Left forelimb (tissue), 1 donor: ENCODE measurements around the gene NFX1.
"Not testable (repeated sequence)": the region's sequence is repeated elsewhere in the genome, so short reads cannot be mapped to it uniquely, and the experiment has no call there.

Experiments
- DNase-seq: peaks from one replicate; pipeline ENCODE4 v3.0.0-alpha.2; 2018; ENCODE audit warnings: low spot score

The NFX1 gene

DNA sequence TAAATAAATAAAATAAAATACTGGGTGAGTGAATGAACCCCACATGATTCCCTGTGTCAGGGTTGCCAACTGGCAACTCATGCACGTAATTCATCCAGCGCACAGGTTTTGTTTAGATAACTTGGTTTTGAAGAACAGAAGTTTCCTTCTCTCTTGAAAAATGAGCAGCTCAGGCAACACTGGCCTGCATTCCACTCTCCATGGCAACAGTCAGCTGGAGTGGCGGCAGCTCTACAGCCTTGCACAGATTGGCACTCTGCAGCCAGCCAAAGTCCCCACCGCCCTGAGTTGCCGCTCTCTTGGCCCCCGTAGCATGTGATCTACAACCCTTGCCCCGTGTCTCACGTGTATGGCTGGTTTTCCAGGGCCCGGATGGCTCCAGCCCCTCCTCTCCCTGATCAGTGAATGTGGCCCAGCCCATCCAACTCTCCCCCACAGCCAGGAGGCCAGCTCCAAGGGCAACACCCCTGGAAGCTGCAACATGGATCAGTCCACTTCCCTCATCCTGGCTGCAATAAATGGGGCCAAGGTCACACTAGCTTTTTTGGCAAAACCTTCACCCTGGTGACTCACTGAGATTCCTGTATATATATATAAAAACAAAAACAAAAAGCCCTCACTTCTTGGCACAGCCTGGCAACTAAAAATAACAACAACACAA, 100.9 kb downstream of the NFX1 start:
- not testable (repeated sequence) for DNase-seq

DNA sequence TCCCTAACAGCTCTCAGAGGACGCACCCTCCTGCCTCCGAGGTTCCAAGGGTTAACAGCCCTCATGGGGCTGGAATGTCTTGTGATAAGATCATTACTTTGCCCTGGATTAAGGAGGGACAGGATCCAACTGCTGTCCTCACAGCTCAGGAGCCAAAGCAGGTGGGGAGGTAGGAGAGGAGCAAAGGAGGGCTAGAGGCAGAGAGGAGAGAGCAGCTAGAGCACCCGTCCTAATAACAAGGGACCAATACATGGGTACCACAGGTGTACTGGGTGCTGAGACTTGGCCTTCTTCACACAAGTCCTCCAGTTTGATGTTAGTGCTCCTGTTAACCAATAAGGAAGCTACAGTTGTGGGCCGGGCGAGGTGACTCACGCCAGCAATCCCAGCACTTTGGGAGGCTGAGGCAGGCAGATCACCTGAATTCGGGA, 102.3 kb downstream of the NFX1 start:
- DNase-seq = not testable (repeated sequence)

DNA sequence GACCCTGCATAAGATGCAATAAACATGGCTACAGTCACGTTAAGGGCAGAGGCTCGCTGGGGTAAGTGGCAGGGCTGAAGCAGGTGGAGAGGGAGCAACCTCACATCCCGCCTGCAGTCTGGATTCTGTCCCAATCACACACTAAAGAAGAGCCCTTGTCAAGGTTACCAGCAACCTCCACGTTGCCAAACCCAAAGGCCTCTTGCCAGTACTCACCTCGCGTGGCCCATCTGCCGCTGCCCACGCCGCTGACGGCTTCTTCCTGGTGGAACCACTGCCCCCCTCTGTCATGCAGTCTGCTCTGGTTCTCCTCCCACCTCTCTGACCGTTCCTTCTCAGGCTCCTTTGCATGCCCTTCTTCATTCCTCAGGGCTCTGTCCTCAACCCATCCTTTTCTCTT, 103.3 kb downstream of the NFX1 start:
- no peak for DNase-seq

DNA sequence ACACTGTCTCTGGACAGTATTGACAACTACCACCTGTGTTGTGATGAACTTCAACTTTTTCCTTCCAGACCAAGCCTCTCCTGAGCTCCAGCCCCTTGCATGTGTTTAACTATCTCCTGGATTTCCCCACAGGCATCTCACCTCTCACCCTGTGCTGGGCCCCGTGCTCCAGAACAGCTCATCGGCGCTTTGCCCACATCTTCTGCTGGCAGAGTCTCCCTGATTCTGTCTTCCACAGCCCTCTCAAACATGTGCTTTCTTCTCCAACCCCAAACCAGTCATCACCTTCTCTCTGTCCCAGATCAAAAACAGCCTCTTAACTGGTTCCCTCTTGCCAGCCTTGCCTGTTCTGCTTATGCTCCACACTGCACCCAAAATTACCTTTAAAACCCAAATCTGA, 103.7 kb downstream of the NFX1 start:
- DNase-seq = not testable (repeated sequence)

DNA sequence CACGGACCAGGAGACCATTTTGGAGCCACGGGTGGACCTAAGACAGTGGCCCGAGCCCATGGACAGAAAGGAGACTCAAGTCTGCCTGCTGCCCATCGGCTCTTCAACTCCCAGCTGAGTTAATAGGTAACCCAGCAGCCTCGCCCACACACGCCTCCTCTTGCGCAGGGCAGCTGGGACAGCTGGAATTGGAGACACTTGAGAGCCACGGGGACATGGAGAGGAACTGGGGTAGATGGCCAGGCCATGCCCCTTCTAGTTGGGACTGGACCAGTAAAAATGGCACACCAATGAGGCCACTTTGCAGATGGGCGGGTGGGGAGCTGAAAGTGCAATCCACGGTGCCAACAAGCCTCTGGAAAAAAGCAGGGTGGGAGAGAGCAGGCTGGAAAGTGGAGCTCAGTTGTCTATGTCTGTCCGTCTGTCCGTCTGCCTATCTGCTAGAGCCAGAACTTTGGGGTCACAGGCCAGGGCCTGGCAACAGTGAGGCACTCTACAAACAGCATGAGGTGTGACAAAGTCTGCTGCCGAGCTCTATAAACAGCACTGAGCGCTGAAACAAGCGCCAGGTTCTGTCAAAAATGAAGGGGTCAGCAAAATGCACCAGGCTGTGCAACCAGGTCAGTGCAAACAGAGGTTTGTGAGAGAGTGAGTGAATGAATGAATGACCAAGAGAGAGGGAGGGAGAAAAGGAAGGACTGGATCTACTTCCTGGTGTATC, 105.0 kb downstream of the NFX1 start:
- not testable (repeated sequence) for DNase-seq

DNA sequence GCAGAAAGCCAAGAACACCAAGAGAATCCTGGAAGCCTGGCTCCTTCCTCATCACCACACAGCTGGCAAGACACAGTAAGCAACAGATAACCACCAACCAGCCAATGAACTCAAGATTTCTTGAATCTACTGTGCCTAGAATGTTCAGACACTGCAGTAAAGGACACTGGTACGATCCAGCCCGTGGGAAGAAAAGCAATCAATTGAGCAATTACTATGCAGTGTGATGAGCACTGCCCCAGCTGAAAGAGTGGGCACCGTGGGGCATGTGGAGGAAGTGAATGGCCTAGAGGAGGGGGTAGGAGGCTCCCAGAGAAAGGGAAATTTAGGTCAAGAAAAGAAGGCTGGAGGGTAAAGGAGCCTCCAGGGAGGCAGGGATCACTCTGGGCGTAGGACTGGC, 107.5 kb downstream of the NFX1 start:
- DNase-seq = not testable (repeated sequence)

DNA sequence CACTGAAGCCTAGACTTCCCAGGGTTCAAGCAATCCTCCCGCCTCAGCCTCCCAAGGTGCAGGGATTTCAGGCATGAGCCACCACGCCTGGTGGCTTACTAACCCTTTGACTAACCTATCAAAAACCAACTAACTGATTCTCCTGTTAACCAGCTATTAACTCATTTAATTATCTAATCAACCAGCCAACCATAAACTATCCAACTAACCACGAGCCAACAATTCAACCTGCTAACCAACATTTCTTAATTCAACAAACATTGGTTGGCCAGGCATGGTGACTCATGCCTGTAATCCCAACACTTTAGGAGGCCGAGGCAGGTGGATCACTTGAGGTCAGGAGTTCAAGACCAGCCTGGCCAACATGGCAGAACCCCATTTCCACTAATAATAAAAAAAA, 108.7 kb downstream of the NFX1 start:
- not testable (repeated sequence) for DNase-seq

DNA sequence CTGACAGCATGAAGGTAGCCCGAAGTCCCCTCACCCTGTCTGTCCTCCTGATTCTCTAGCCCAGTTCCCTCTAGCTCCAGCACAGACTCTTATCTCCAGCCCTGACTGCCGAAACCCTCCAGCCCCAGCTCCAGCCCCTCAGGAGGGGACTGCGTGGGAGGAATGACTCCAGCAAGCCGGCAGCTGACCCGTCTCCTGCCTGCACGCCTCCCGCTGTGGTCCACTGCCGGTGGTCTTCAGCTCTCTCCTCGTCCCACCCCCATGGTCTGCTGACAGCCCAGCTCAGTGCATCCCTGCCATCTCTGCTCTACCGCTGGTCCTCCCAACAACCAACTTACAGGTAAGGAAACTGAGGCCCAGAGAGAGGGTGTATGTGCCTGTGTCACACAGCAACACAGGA, 111.5 kb downstream of the NFX1 start:
- not testable (repeated sequence) for DNase-seq

DNA sequence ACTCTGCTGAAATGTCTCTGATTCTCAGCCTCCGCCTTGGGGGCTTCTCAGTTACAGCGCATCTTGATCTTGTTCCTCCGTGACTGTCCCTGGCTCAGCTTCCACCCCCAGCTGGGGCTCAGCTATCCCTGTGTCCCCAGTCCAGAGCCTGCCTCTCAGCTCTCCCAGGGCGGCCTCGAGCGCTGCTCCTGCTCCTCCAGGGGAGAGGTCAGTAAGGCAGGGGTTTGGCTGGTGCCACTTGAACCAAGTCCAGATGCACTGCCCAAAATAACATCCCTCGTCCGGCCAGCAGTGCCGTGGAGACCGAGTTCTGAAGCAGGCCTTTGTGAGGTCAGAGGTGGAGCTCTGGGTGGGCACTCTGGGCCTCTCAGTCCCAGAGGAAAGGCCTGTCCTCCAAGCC, 112.1 kb downstream of the NFX1 start, which contains the start of gene AQP7:
AQP7 (minus strand) TSS at position 198 of the 400 bp plus-strand sequence. CDS start 1,306 bp downstream, outside the sequence.
- DNase-seq = not testable (repeated sequence)

DNA sequence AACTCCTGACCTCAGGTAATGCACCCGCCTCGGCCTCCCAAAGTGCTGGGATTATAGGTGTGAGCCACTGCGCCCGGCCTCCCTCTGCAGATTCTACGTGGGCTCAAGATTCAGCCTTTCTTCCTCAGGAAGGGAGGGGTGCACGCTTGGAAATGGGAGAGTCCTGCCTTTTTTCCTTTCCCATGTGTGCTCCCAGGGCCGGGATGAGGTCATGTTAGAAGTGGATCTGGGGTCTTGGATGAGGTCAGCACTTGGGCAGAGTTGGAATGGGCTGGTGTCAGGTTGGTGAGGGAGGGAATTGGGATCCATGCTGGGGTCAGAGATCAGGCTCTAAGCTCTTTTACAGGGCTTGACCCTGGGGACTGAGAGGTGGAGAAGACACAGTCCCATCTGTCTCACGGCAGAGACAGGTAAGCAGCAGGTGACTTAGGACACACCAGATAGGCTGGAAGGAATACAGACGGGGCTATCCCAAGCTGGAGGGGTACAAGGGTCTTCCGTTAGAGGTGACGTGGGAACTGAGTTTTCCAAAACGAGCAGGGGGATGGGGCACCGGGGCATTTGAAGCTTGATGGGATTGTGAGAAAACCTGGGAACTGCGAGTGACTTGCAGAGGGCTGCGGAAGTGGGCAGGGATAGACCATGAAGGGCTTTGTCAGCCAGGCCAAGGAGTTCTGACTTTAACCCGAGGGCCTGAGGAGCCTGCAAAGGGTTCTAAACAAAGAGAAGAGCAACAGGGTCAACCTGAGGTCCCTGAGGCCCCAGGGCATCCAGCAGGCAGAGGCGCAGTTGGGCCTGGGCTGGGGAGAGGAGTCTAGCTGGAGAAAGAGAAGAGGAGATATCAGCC, 113.8 kb downstream of the NFX1 start:
- DNase-seq = no peak

DNA sequence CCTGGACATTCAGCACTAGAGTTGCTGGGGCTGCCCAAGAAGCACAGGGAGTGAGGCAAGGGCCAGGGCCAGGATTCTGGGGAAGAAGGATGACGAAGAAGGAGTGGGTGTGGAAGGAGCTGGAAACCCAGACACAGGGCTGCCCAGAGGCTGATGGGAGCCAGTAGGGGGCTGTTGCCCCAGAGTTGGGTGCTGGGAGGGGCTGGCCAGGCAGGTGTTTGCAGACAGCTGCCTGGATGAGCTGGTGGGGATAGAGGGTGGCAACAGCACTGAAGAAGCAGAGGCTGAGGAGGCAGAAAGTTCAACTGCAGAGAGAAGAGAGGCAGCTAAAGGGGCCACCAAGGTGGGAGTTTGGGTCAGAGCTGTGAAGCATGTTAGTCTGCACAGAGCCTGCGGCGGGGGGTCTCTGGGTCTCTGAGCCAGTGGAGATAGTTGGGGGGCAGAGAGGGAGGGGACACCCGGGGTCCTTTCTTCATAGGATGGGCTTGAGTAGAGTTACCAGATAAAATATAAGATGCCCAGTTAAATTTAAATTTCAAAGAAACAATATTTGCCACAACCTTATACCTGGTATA, 114.6 kb downstream of the NFX1 start:
- DNase-seq = no peak

DNA sequence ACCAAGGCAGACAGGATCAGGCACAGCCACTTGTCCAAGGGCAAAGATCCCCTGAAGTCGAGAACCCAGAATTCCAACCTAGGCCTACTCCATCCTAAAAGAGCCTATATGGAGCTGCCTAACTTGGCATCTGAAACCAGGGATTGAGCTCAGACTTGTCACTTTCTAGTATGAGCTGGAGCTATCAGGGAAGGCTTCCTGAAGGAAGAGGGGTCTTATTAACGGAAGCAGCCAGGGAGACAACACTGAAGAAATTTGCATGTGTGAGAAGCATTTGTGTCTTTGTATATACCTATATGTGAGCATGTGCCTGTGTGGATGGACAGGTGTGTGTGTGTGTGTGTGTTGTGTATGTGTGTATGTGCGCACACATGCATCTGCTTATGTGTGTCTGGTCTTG, 116.7 kb downstream of the NFX1 start:
- no peak for DNase-seq

DNA sequence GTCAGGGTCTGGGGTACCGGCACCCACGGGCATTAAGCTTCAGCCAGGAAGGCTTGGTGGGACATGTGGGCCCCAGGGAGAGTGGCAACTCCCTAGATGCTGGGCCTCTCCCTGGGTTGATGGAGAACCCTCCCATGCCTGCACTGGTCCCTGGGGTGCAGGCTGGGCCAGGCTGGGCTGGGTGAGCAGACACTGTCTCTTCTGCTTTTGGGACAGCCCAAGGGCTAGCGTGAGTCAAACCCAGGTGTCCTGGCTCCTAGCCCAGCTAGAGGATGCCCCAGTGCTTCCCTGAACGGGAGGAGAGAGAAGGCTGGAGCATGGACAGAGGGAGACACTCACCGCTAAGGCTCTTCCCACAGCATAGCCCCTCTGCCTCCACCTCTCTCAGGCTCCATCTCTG, 117.8 kb downstream of the NFX1 start:
- DNase-seq = no peak

DNA sequence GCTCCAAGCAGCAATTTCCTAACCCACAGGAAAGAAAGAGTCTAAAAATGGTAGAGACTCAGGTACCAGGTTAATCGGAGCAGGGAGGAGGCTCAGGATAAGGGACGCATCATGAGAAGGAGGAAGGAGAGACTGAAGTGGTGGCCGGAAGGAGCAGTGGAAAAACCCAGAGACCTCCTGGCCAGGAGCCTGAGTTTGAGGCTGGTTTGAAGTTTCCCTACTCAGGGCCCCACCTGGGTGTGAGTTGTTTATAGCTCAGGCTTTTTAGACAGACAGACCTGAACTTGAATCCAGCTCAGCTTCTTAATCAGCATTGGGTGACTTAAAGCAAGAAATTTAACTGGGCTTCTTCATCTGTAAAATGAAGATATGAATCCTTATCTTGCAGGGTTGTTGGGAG, 124.0 kb downstream of the NFX1 start:
- DNase-seq = no peak

DNA sequence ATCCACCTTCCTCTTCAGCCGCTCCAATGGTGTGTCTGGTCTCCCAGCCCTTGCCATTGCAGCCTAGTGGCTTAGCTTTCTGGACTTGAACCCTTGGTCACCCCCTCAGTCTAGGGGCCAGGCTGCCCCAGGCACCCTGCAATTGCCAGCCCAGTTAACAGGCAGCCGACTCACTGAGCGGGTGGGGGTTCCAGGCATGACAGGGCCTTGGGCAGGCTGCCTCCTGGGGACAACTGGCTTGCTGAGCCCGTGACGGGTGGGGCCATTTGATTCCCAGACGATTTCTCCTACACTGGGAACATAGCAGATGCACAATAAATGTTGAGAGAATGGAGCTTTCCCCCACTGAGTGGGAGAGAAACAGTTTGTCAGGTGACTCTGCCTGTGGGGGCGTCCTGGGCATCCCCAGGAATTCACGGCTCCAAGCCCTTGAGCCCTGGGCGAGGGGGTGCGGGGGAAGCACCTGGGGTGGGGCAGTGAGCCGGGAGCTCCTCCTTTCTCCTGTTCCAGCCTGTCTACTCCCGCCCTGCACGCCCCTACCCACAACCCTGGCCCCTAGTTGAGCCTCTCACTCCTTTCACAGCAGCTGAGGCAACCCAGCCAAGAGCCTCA, 124.7 kb downstream of the NFX1 start:
- no peak for DNase-seq

DNA sequence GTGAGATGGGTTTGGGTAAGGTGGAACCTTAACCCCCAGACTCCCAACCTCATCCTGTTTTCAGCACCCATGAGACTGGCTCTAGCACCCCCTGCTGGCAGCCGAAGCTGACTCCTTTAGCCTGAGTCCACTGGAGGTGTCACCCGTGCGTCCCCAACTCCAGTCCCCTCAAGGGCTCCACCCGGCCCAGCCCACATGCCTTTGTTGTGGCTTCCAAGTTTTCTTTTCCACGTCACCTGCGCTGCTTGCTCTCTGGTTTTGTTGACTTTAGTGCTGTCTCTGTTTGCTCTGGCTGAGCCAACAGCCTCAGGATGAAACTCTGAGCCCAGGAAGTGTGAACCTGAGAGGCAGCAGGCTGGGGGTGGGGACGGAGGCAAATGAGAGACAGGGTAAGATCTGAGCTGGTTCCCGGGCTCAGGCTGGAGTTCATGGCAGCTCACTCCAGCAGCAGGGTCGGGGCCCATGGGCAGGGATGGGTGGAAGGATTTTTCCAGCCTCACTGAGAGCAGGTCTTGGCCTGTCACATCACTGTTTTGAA, 125.3 kb downstream of the NFX1 start:
- DNase-seq = no peak

DNA sequence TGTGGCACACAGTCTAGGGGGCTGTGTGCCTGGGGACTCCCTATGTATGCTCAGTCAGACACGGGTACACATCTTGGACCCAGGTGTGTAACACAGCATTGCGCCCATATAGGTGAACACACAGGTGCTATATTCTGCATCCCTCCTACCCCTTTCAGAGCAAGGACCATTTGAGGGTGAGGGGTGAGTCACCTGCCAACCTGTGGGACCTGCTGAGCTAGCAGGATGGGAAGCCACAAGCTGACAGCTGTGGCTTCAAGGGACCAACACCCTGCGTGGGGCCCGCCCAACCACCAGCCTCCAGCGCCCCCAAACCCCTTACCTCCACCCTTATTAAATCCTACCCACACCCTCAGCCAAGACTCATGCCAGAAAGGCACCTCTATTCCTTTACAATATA, 126.7 kb downstream of the NFX1 start:
- DNase-seq = no peak

DNA sequence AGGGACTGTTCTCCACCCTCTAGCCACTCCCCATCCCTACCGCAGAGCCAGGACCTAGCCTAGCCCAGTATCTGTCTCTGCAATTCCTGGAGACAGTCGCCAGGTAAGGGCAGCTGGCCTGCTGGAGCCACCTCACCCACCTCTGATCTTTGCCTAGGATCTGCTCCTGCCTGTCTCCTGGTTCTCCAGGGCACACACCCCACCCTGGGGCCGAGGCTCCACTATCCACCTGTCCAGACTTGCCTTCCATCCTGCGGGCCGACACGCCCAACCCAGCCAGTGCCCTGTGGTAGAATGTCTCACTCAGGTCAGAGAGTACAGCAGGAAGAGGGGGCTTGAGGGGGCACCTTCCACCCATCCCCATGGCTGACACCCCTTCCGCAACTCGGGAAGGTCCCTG, 127.8 kb downstream of the NFX1 start:
- DNase-seq = no peak

DNA sequence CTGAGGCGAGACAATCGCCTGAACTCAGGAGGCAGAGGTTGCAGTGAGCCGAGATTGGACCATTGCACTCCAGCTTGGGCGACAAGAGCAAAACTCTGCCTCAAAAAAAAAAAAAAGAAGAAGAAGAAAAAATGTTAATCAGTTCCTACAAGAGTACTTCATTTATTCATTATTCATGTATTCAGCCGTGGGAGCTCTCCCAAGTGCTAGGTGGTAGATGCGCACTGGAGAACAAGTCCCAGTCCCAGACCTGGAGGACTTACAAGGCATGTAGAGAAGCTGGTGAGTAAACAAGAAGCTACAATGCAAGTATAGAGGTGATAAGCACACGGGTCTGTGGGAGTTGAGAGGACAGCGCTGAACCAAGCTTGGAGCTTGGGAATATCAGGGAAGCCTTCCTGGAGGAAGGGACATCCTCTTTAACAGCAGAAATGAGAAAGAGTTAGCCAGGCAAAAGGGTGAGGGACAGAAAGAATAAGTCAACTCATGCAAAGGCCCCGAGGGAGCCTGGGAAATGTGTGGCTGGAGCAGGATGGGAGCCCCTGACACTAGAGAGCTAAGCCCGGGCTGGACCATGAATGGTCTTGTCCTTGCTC, 129.5 kb downstream of the NFX1 start:
- DNase-seq = no peak
